Islet precursor cell (in vitro differentiated cells): ENCODE measurements around the gene FNIP2.

Source experiments
- DNase-seq: peaks from one replicate; pipeline ENCODE4 v3.0.0-alpha.2; 2018

Gene FNIP2

GRCh38 chr4:158845311-158846041, 76.7 kb downstream of the FNIP2 start:
- no peak for DNase-seq

GRCh38 chr4:158847535-158847934, 78.7 kb downstream of the FNIP2 start:
- no peak for DNase-seq

- no peak for DNase-seq
Observed at GRCh38 chr4:158849681-158850080, 80.9 kb downstream of the FNIP2 start.

GRCh38 chr4:158850371-158850770, 81.5 kb downstream of the FNIP2 start:
- no peak for DNase-seq

GRCh38 chr4:158850800-158851644, 82.2 kb downstream of the FNIP2 start:
- no peak for DNase-seq

- DNase-seq = no peak
Observed at GRCh38 chr4:158854236-158854635, 85.4 kb downstream of the FNIP2 start.

GRCh38 chr4:158856852-158857251, 88.0 kb downstream of the FNIP2 start:
- no peak for DNase-seq

- DNase-seq = no peak
Observed at GRCh38 chr4:158857951-158858350, 89.1 kb downstream of the FNIP2 start.

- no peak for DNase-seq
Observed at GRCh38 chr4:158858410-158859199, 89.8 kb downstream of the FNIP2 start.

GRCh38 chr4:158859661-158860060, 90.8 kb downstream of the FNIP2 start:
- DNase-seq = no peak

GRCh38 chr4:158860856-158861255, 92.0 kb downstream of the FNIP2 start:
- no peak for DNase-seq

GRCh38 chr4:158861281-158861680, 92.5 kb downstream of the FNIP2 start:
- DNase-seq = no peak

GRCh38 chr4:158861766-158862165, 92.9 kb downstream of the FNIP2 start:
- DNase-seq = no peak

GRCh38 chr4:158863296-158863695, 94.5 kb downstream of the FNIP2 start:
- DNase-seq = no peak

GRCh38 chr4:158865520-158866177, 96.8 kb downstream of the FNIP2 start:
- no peak for DNase-seq

GRCh38 chr4:158869001-158869400, 100.2 kb downstream of the FNIP2 start:
- no peak for DNase-seq

- no peak for DNase-seq
Observed at GRCh38 chr4:158869761-158870160, 100.9 kb downstream of the FNIP2 start.

GRCh38 chr4:158870282-158870625, 101.4 kb downstream of the FNIP2 start:
- DNase-seq = no peak

- peak; percentile 63 for DNase-seq
Observed at GRCh38 chr4:158870626-158871334, 102.0 kb downstream of the FNIP2 start.

GRCh38 chr4:158871335-158871724, 102.5 kb downstream of the FNIP2 start:
- no peak for DNase-seq

GRCh38 chr4:158873795-158874401, 105.1 kb downstream of the FNIP2 start:
- DNase-seq = no peak

GRCh38 chr4:158875026-158875425, 106.2 kb downstream of the FNIP2 start:
- DNase-seq = no peak
